ENCODE data around the gene LRRN2.

The LRRN2 gene

GRCh38 chr1:204662530-204662929, 23.0 kb downstream of the LRRN2 start:
- TF ChIP-seq, protein P1, sequence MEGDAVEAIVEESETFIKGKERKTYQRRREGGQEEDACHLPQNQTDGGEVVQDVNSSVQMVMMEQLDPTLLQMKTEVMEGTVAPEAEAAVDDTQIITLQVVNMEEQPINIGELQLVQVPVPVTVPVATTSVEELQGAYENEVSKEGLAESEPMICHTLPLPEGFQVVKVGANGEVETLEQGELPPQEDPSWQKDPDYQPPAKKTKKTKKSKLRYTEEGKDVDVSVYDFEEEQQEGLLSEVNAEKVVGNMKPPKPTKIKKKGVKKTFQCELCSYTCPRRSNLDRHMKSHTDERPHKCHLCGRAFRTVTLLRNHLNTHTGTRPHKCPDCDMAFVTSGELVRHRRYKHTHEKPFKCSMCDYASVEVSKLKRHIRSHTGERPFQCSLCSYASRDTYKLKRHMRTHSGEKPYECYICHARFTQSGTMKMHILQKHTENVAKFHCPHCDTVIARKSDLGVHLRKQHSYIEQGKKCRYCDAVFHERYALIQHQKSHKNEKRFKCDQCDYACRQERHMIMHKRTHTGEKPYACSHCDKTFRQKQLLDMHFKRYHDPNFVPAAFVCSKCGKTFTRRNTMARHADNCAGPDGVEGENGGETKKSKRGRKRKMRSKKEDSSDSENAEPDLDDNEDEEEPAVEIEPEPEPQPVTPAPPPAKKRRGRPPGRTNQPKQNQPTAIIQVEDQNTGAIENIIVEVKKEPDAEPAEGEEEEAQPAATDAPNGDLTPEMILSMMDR (IDR thresholded peaks at IDR 0.05; ENCODE audit: low read length): no peak
- no peak for TF ChIP-seq EZH2 (IDR thresholded peaks at IDR 0.05; ENCODE audit: borderline replicate concordance, low read length)
- Histone ChIP-seq H3K9me3 (ENCODE audit: low read length) (no peaks in the 10 kb centered on the region), H3K4me1 (ENCODE audit: insufficient read depth, low read length, severe bottlenecking) (no peaks in the 10 kb centered on the region), H3K9ac (ENCODE audit: low read length) (no peak overlapping the region), H3K27me3 (ENCODE audit: insufficient read depth, low read length) (0 out of 2 replicates have a peak, but pooled peaks cover 4% of the 10 kb centered on the region), H2AFZ (ENCODE audit: low read length) (no peak overlapping the region), H3K4me2 (ENCODE audit: low read length) (no peak overlapping the region), H3F3A (ENCODE audit: insufficient read depth, low read length) (no peaks in the 10 kb centered on the region), H4K20me1 (ENCODE audit: insufficient read depth, low read length) (no peaks in the 10 kb centered on the region), H3K4me3 (ENCODE audit: low read depth, low read length, poor library complexity, severe bottlenecking) (no peak overlapping the region), H3K79me2 (ENCODE audit: insufficient read depth, low read length) (no peaks in the 10 kb centered on the region), H3K9me2 (ENCODE audit: low read depth, low read length) (no peaks in the 10 kb centered on the region), H3K36me3 (ENCODE audit: insufficient read depth, low read length) (no peaks in the 10 kb centered on the region), H3K27ac (ENCODE audit: low read depth, low read length, poor library complexity, severe bottlenecking) (no peak overlapping the region)

DNA sequence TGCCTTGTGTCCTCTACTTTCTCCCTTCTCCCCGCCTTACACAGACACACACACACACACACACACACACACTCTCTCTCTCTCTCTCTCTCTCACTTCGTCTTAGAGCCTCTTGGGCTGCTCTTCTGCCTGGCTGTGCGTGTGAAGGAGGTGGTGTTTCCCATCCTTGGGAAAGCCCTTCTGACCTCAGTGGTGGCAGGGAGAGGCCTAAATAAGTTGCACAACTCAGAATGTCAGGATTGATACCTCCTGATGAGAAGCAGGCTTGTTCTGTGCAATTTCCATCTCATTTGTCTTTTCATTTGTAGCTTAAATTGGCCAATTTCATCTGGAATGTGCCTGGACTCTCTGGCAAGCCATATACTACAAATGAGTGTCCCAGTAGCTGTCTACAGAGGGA, 25.0 kb downstream of the LRRN2 start:
- Histone ChIP-seq H3K9ac (ENCODE audit: low read length) (no peak overlapping the region), H3K27ac (ENCODE audit: low read depth, low read length, poor library complexity, severe bottlenecking) (no peak overlapping the region)
- no peak for TF ChIP-seq EZH2 (IDR thresholded peaks at IDR 0.05; ENCODE audit: borderline replicate concordance, low read length)

GRCh38 chr1:204659056-204659455, 26.5 kb downstream of the LRRN2 start:
- Histone ChIP-seq H3K4me3 (ENCODE audit: low read depth, low read length, poor library complexity, severe bottlenecking) (no peak overlapping the region), H3K4me1 (ENCODE audit: insufficient read depth, low read length, severe bottlenecking) (no peaks in the 10 kb centered on the region), H3K4me2 (ENCODE audit: low read length) (no peak overlapping the region), H3K27me3 (ENCODE audit: insufficient read depth, low read length) (no peaks in the 10 kb centered on the region), H2AFZ (ENCODE audit: low read length) (no peak overlapping the region), H3K9me2 (ENCODE audit: low read depth, low read length) (no peaks in the 10 kb centered on the region), H3K36me3 (ENCODE audit: insufficient read depth, low read length) (no peaks in the 10 kb centered on the region), H3F3A (ENCODE audit: insufficient read depth, low read length) (no peaks in the 10 kb centered on the region), H3K27ac (ENCODE audit: low read depth, low read length, poor library complexity, severe bottlenecking) (no peak overlapping the region), H4K20me1 (ENCODE audit: insufficient read depth, low read length) (no peaks in the 10 kb centered on the region), H3K79me2 (ENCODE audit: insufficient read depth, low read length) (no peaks in the 10 kb centered on the region), H3K9ac (ENCODE audit: low read length) (no peak overlapping the region), H3K9me3 (ENCODE audit: low read length) (no peaks in the 10 kb centered on the region)
- TF ChIP-seq, protein P1 (IDR thresholded peaks at IDR 0.05; ENCODE audit: low read length): no peak
- TF ChIP-seq EZH2 (IDR thresholded peaks at IDR 0.05; ENCODE audit: borderline replicate concordance, low read length): no peak

More for the DNA sequence above, 25.0 kb downstream of the LRRN2 start:
- H3K36me3 ChIP-seq (ENCODE audit: insufficient read depth, low read length): no peaks in the 10 kb centered on the region
- H3K27me3 ChIP-seq (ENCODE audit: insufficient read depth, low read length): no peaks in the 10 kb centered on the region
- H3F3A ChIP-seq (ENCODE audit: insufficient read depth, low read length): no peaks in the 10 kb centered on the region
- H3K4me1 ChIP-seq (ENCODE audit: insufficient read depth, low read length, severe bottlenecking): no peaks in the 10 kb centered on the region
- no peaks in the 10 kb centered on the region for H3K9me3 ChIP-seq (ENCODE audit: low read length)
- H2AFZ ChIP-seq (ENCODE audit: low read length): no peak overlapping the region
- H3K9me2 ChIP-seq (ENCODE audit: low read depth, low read length): no peaks in the 10 kb centered on the region
- H3K4me3 ChIP-seq (ENCODE audit: low read depth, low read length, poor library complexity, severe bottlenecking): no peak overlapping the region
- no peaks in the 10 kb centered on the region for H3K79me2 ChIP-seq (ENCODE audit: insufficient read depth, low read length)
- H4K20me1 ChIP-seq (ENCODE audit: insufficient read depth, low read length): no peaks in the 10 kb centered on the region
- no peak overlapping the region for H3K4me2 ChIP-seq (ENCODE audit: low read length)

- H3K9ac ChIP-seq (ENCODE audit: low read length): no peak overlapping the region
- no peak overlapping the region for H3K4me3 ChIP-seq (ENCODE audit: low read depth, low read length, poor library complexity, severe bottlenecking)
- no peaks in the 10 kb centered on the region for H3K36me3 ChIP-seq (ENCODE audit: insufficient read depth, low read length)
- H3K9me2 ChIP-seq (ENCODE audit: low read depth, low read length): no peaks in the 10 kb centered on the region
- H3F3A ChIP-seq (ENCODE audit: insufficient read depth, low read length): no peaks in the 10 kb centered on the region
- H3K79me2 ChIP-seq (ENCODE audit: insufficient read depth, low read length): no peaks in the 10 kb centered on the region
- H3K27ac ChIP-seq (ENCODE audit: low read depth, low read length, poor library complexity, severe bottlenecking): no peak overlapping the region
- H3K4me2 ChIP-seq (ENCODE audit: low read length): no peak overlapping the region
- H3K9me3 ChIP-seq (ENCODE audit: low read length): no peaks in the 10 kb centered on the region
- H3K27me3 ChIP-seq (ENCODE audit: insufficient read depth, low read length): no peaks in the 10 kb centered on the region
- H2AFZ ChIP-seq (ENCODE audit: low read length): no peak overlapping the region
- H3K4me1 ChIP-seq (ENCODE audit: insufficient read depth, low read length, severe bottlenecking): no peaks in the 10 kb centered on the region
- TF ChIP-seq, protein P1 (IDR thresholded peaks at IDR 0.05; ENCODE audit: low read length): no peak
- no peak for TF ChIP-seq EZH2 (IDR thresholded peaks at IDR 0.05; ENCODE audit: borderline replicate concordance, low read length)
- no peaks in the 10 kb centered on the region for H4K20me1 ChIP-seq (ENCODE audit: insufficient read depth, low read length)
Measured at GRCh38 chr1:204658295-204658694, 27.2 kb downstream of the LRRN2 start.
